Activated CD8-positive, alpha-beta memory T cell treated with anti-CD3 and anti-CD28 coated beads for 24 hours (primary cell): Measurements from ENCODE around the gene SLC24A5.

ENCODE experiments used
- DNase-seq: peaks from one replicate; pipeline ENCODE4 v3.0.0-alpha.2; 2020

The SLC24A5 gene

GRCh38 chr15:48119277-48119676 is 1.5 kb upstream of the SLC24A5 start:
- DNase-seq: no peak

GRCh38 chr15:48121849-48122248 is 1.1 kb downstream of the SLC24A5 start:
- DNase-seq: no peak

GRCh38 chr15:48126667-48127355 is 6.0 kb downstream of the SLC24A5 start:
- DNase-seq: no peak

GRCh38 chr15:48131324-48131723 is 10.5 kb downstream of the SLC24A5 start:
- DNase-seq: no peak

- DNase-seq: no peak
These were observed 12.1 kb downstream of the SLC24A5 start for GRCh38 chr15:48132874-48133273.

- DNase-seq: no peak
These were observed 23.1 kb downstream of the SLC24A5 start for GRCh38 chr15:48143856-48144255.

- DNase-seq: no peak
These were observed 24.1 kb downstream of the SLC24A5 start for GRCh38 chr15:48144889-48145288.

GRCh38 chr15:48145923-48146322 is 25.1 kb downstream of the SLC24A5 start:
- DNase-seq: no peak

GRCh38 chr15:48147358-48147757 is 26.6 kb downstream of the SLC24A5 start:
- DNase-seq: no peak

GRCh38 chr15:48149858-48150257 is 29.1 kb downstream of the SLC24A5 start:
- no peak for DNase-seq

- no peak for DNase-seq
These were observed 32.7 kb downstream of the SLC24A5 start for GRCh38 chr15:48153526-48153925.

GRCh38 chr15:48168616-48169015 is 47.8 kb downstream of the SLC24A5 start:
- no peak for DNase-seq

- DNase-seq: no peak
These were observed 50.2 kb downstream of the SLC24A5 start for GRCh38 chr15:48170981-48171380.

- DNase-seq: no peak
These were observed 54.3 kb downstream of the SLC24A5 start for GRCh38 chr15:48175126-48175525.

- no peak for DNase-seq
These were observed 55.3 kb downstream of the SLC24A5 start for GRCh38 chr15:48176112-48176511.

GRCh38 chr15:48176957-48177356 is 56.2 kb downstream of the SLC24A5 start:
- no peak for DNase-seq

GRCh38 chr15:48177383-48177765 is 56.6 kb downstream of the SLC24A5 start:
- no peak for DNase-seq

- DNase-seq: peak; percentile 85
These were observed 57.2 kb downstream of the SLC24A5 start, which contains the start of gene MYEF2 for GRCh38 chr15:48177766-48178647. Gene MYEF2 (minus strand): TSS chr15:48178295. CDS start chr15:48178237, 58 bp downstream.

- DNase-seq: no peak
These were observed 57.8 kb downstream of the SLC24A5 start for GRCh38 chr15:48178648-48178931.

- DNase-seq: no peak
These were observed 62.0 kb downstream of the SLC24A5 start for GRCh38 chr15:48182749-48183148.

- no peak for DNase-seq
These were observed 64.7 kb downstream of the SLC24A5 start for GRCh38 chr15:48185529-48185928.

GRCh38 chr15:48186271-48186670 is 65.5 kb downstream of the SLC24A5 start:
- no peak for DNase-seq

- peak; percentile 64 for DNase-seq
These were observed 70.3 kb downstream of the SLC24A5 start for GRCh38 chr15:48190932-48191573.
